Endothelial cell of umbilical vein (primary cell): Measurements from ENCODE around the gene USP17L22. TPM values are rescaled to one million over a fixed set of nuclear protein-coding genes. Genes with fewer than 3 reads are reported as not detected.
"Not testable (repeated sequence)": the region's sequence is repeated elsewhere in the genome, so short reads cannot be mapped to it uniquely, and the experiment has no call there.

ENCODE experiments used
- Bru-seq: library from RNA; stranded (reverse); fragments of 400-500 nt; gene quantifications from one replicate; lab custom pipeline; 2021; lab: Mats Ljungman, UMichigan
- BruChase-seq, 2 experiments: library from RNA; stranded (reverse); fragments of 400-500 nt; gene quantifications; one replicate each; lab custom pipeline; 2021; lab: Mats Ljungman, UMichigan
- BruUV-seq: library from RNA; stranded (reverse); fragments of 400-500 nt; replicated peaks from 2 replicates; lab custom pipeline; 2021; lab: Mats Ljungman, UMichigan
- CTCF ChIA-PET: fragments of 300-600, 350-600 bp; sonication (Branson Sonifier 250); formaldehyde crosslinking; loops from one replicate; lab custom pipeline; 2021; ENCODE audit warnings: antibody characterized with exemption, inconsistent platforms; lab: Charles Lee
- POLR2A ChIA-PET: fragments of 300-600, 350-600 bp; sonication (Branson Sonifier 250); formaldehyde crosslinking; loops from one replicate; lab custom pipeline; 2021; ENCODE audit warnings: antibody characterized with exemption, inconsistent platforms; lab: Charles Lee
- DNase-seq: peaks from one replicate; pipeline ENCODE4 v3.0.0-alpha.2; 2011; ENCODE audit warnings: low read depth, low spot score
- FAIRE-seq: peaks from 2 replicates; lab custom pipeline; 2011; peaks lifted over from hg19 to GRCh38; lab: Jason Lieb, UNC
- H2AFZ ChIP-seq: 2 replicates; pipeline ENCODE4 v1.6.0; 2012; ENCODE audit warnings: low read depth, low read length, control low read depth, inconsistent platforms
- H3K27ac ChIP-seq: 2 replicates; pipeline ENCODE4 v1.5.1; 2011; ENCODE audit warnings: low read depth, mild to moderate bottlenecking, control low read depth, low read length, moderate library complexity; ENCODE audit not compliant: insufficient read depth
- H3K27me3 ChIP-seq, 2 experiments: 2 replicates each; pipeline versions ENCODE4 v1.6.0 to v1.6.1; 2011; ENCODE audit warnings: low read length in 2 of 2, mixed read lengths in 1 of 2; ENCODE audit not compliant: control insufficient read depth in 2 of 2, insufficient read depth in 2 of 2
- H3K36me3 ChIP-seq, 2 experiments: 2 replicates in 1 of 2; 3 replicates in 1 of 2; pipeline ENCODE4 v1.5.1; 2011; ENCODE audit warnings: low read length in 2 of 2, mild to moderate bottlenecking in 1 of 2, moderate library complexity in 1 of 2; ENCODE audit not compliant: control insufficient read depth in 2 of 2, insufficient read depth in 2 of 2; ENCODE audit errors: extremely low read depth in 1 of 2
- H3K4me1 ChIP-seq: 3 replicates; pipeline ENCODE4 v1.5.1; 2011; ENCODE audit warnings: mild to moderate bottlenecking, low read length; ENCODE audit not compliant: control insufficient read depth, insufficient read depth; ENCODE audit errors: extremely low read depth
- H3K4me2 ChIP-seq: 2 replicates; pipeline ENCODE4 v1.6.1; 2011; ENCODE audit warnings: low read length, control low read depth, mixed read lengths; ENCODE audit not compliant: insufficient read depth
- H3K4me3 ChIP-seq, 3 experiments: fragments of 200-600 bp in 1 of 3; sonication (generic), shearing (Covaris generic) in 1 of 3; replicated peaks in 1 of 3; 2 replicates each; pipeline ENCODE4 v1.5.1; 2011 to 2016; ENCODE audit warnings: control low read depth in 3 of 3, low read length in 3 of 3, mild to moderate bottlenecking in 2 of 3, inconsistent platforms in 1 of 3, low read depth in 1 of 3, moderate library complexity in 1 of 3; ENCODE audit not compliant: insufficient read depth in 1 of 3
- H3K79me2 ChIP-seq: 2 replicates; pipeline ENCODE4 v1.6.0; 2012; ENCODE audit warnings: low read length, inconsistent platforms; ENCODE audit not compliant: control insufficient read depth, insufficient read depth
- H3K9ac ChIP-seq: replicated peaks from 2 replicates; pipeline ENCODE3; 2011; ENCODE audit warnings: low read length, control low read depth; ENCODE audit not compliant: insufficient read depth; ENCODE audit errors: extremely low read depth
- H3K9me1 ChIP-seq: replicated peaks from 3 replicates; pipeline ENCODE4 v1.6.0; 2011; ENCODE audit warnings: mild to moderate bottlenecking, low read length; ENCODE audit not compliant: control insufficient read depth, insufficient read depth; ENCODE audit errors: extremely low read depth
- H3K9me3 ChIP-seq: replicated peaks from 2 replicates; pipeline ENCODE4 v1.5.1; 2012; ENCODE audit warnings: low read length, inconsistent platforms; ENCODE audit not compliant: control insufficient read depth, insufficient read depth
- H4K20me1 ChIP-seq: replicated peaks from 2 replicates; pipeline ENCODE3; 2011; ENCODE audit warnings: mild to moderate bottlenecking, low read length; ENCODE audit not compliant: control insufficient read depth, insufficient read depth; ENCODE audit errors: extremely low read depth
- dilution Hi-C: fragments of 300-500 bp; cut with MboI; formaldehyde crosslinking; loops from one replicate; pipeline ENCODE4 v1.15.0; 2019; ENCODE audit warnings: low sequenced_read_pairs; ENCODE audit not compliant: extremely low pct_ligation_motif_present
- intact Hi-C: fragments of 100-400 bp; cut with micrococcal nuclease; formaldehyde crosslinking; loops from one replicate; pipeline ENCODE4 v1.10.0; 2022
- long read RNA-seq: library from polyadenylated mRNA; stranded (forward); transcript quantifications from one replicate; pipeline ENCODE4 v2.0.0, GENCODE V29; 2021
- polyA minus RNA-seq, 3 experiments: library from RNA; depleted of rRNA, polyadenylated mRNA; stranded (reverse); fragments of >200 nt; gene quantifications; 1 replicate in 1 of 3; 2 replicates in 2 of 3; pipeline ENCODE4 v1.2.3, GENCODE V29; 2011
- polyA plus RNA-seq, 4 experiments: library from polyadenylated mRNA; depleted of rRNA in 3 of 4; stranded (reverse) in 3 of 4; unstranded in 1 of 4; fragments of >200 nt; gene quantifications; 2 replicates each; pipeline versions ENCODE4 v1.2.1 to v1.2.3, GENCODE V29; 2011 to 2012; ENCODE audit warnings: missing spikeins in 1 of 4
- total RNA-seq: library from RNA; stranded (reverse); gene quantifications from 2 replicates; pipeline ENCODE4 v1.2.3, GENCODE V29; 2021

Gene USP17L22, protein sequence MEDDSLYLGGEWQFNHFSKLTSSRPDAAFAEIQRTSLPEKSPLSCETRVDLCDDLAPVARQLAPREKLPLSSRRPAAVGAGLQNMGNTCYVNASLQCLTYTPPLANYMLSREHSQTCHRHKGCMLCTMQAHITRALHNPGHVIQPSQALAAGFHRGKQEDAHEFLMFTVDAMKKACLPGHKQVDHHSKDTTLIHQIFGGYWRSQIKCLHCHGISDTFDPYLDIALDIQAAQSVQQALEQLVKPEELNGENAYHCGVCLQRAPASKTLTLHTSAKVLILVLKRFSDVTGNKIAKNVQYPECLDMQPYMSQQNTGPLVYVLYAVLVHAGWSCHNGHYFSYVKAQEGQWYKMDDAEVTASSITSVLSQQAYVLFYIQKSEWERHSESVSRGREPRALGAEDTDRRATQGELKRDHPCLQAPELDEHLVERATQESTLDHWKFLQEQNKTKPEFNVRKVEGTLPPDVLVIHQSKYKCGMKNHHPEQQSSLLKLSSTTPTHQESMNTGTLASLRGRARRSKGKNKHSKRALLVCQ
- total RNA-seq = not detected in 2 replicates
- not detected in 2 replicates for polyA plus RNA-seq
- polyA plus RNA-seq (2011; cell fraction: cytosol; rRNA removed) = not detected in 2 replicates
- polyA plus RNA-seq (2011; cell fraction: nucleus; rRNA removed) = not detected in 2 replicates
- polyA plus RNA-seq (2012) = not detected in 2 replicates
- polyA minus RNA-seq = not detected in 2 replicates
- polyA minus RNA-seq (2011; cell fraction: cytosol; rRNA and poly(A)+ RNA removed) = not detected
- not detected in 2 replicates for polyA minus RNA-seq (2011; cell fraction: nucleus; rRNA and poly(A)+ RNA removed)
- not detected for Bru-seq, nascent RNA
- not detected for BruChase-seq, experiment 1, labeled RNA remaining after a 6-hour chase
- BruChase-seq, experiment 2, labeled RNA remaining after a 2-hour chase = not detected
- long read RNA-seq = 0 reads

GRCh38 chr4:9267319-9267718 is at the start of gene USP17L22:
Gene USP17L22, plus strand, starts transcription at chr4:9267619. Its CDS starts 0 bp downstream, at chr4:9267619.
- DNase-seq, H3K4me3 ChIP-seq, dilution Hi-C loops, FAIRE-seq, H3K27ac ChIP-seq, H3K9ac ChIP-seq, H3K4me2 ChIP-seq, H2AFZ ChIP-seq, intact Hi-C loops, BruUV-seq, H3K36me3 ChIP-seq, H3K9me1 ChIP-seq, POLR2A ChIA-PET, H3K9me3 ChIP-seq, H4K20me1 ChIP-seq, H3K4me1 ChIP-seq, H3K79me2 ChIP-seq, H3K27me3 ChIP-seq, CTCF ChIA-PET: not testable (repeated sequence)

GRCh38 chr4:9219852-9220251 is 47.6 kb upstream of the USP17L22 start, which contains the start of gene USP17L12:
Gene USP17L12, plus strand, starts transcription at chr4:9220152. Its CDS starts 0 bp downstream, at chr4:9220152.
- FAIRE-seq, H3K4me2 ChIP-seq, POLR2A ChIA-PET, DNase-seq, H3K27me3 ChIP-seq, H3K79me2 ChIP-seq, H2AFZ ChIP-seq, dilution Hi-C loops, H3K9me1 ChIP-seq, H3K4me3 ChIP-seq, CTCF ChIA-PET, H3K9ac ChIP-seq, intact Hi-C loops, BruUV-seq, H3K27ac ChIP-seq, H3K4me1 ChIP-seq, H3K9me3 ChIP-seq, H4K20me1 ChIP-seq, H3K36me3 ChIP-seq: not testable (repeated sequence)

DNA sequence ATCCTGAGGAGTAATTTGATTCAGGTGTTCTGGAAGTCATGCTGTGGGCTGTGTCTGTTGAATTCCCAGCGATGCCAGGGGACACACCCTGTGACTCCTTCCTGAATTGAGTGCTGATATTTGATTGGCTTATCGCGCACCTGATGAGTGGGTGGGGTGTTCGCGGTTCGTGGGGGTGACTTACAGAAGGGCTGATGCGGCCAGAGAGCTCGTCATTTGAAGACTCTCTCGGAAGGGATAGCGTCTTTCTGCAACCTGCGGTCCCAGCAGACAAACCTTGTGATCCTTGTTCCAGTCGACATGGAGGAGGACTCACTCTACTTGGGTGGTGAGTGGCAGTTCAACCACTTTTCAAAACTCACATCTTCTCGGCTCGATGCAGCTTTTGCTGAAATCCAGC is 42.8 kb upstream of the USP17L22 start, which contains the start of gene USP17L13:
Gene USP17L13, plus strand, starts transcription at position 301 of the 400 bp plus-strand sequence. Its CDS starts 0 bp downstream, at position 301.
- POLR2A ChIA-PET, H4K20me1 ChIP-seq, H3K9ac ChIP-seq, H3K36me3 ChIP-seq, BruUV-seq, H2AFZ ChIP-seq, H3K4me1 ChIP-seq, intact Hi-C loops, H3K4me3 ChIP-seq, H3K4me2 ChIP-seq, H3K9me1 ChIP-seq, FAIRE-seq, DNase-seq, H3K27me3 ChIP-seq, H3K79me2 ChIP-seq, H3K27ac ChIP-seq, H3K9me3 ChIP-seq, dilution Hi-C loops, CTCF ChIA-PET: not testable (repeated sequence)
